Ishikawa (cell line): ENCODE results near the gene RBM42.

ENCODE experiments used
- CEBPB ChIP-seq: IDR thresholded peaks from 2 replicates; pipeline ENCODE4 v1.6.1; 2012
- CREB1 ChIP-seq: IDR thresholded peaks from 2 replicates; pipeline ENCODE4 v1.6.1; 2012; ENCODE audit warnings: low read depth
- EGR1 ChIP-seq: IDR thresholded peaks from 2 replicates; pipeline ENCODE4 v1.6.1; 2012
- EP300 ChIP-seq: IDR thresholded peaks from 2 replicates; pipeline ENCODE4 v1.6.1; 2012; ENCODE audit warnings: borderline replicate concordance
- FOXM1 ChIP-seq: IDR thresholded peaks from 2 replicates; pipeline ENCODE4 v1.6.1; 2012; ENCODE audit warnings: low read depth, borderline replicate concordance
- MAX ChIP-seq: IDR thresholded peaks from 2 replicates; pipeline ENCODE4 v1.6.1; 2012
- NFIC ChIP-seq: IDR thresholded peaks from 2 replicates; pipeline ENCODE4 v1.6.1; 2012
- RAD21 ChIP-seq: IDR thresholded peaks from 2 replicates; pipeline ENCODE4 v1.6.1; 2012; ENCODE audit warnings: low read depth
- TAF1 ChIP-seq: IDR thresholded peaks from 2 replicates; pipeline ENCODE4 v1.6.1; 2012; ENCODE audit warnings: low read depth, mild to moderate bottlenecking
- TCF12 ChIP-seq: IDR thresholded peaks from 2 replicates; pipeline ENCODE4 v1.6.1; 2012; ENCODE audit warnings: low read depth
- TEAD4 ChIP-seq: IDR thresholded peaks from 2 replicates; pipeline ENCODE4 v1.6.1; 2012
- YY1 ChIP-seq: IDR thresholded peaks from 2 replicates; pipeline ENCODE4 v1.6.1; 2012; ENCODE audit warnings: low read depth
- ZBTB7A ChIP-seq: IDR thresholded peaks from 2 replicates; pipeline ENCODE4 v1.6.1; 2012; ENCODE audit warnings: low read depth
- TF ChIP-seq, protein P1 (sequence below): IDR thresholded peaks from 2 replicates; pipeline ENCODE4 v1.6.1; 2012
- TF ChIP-seq, protein P2 (sequence below): IDR thresholded peaks from 2 replicates; pipeline ENCODE4 v1.6.1; 2012; ENCODE audit warnings: low read depth, mild to moderate bottlenecking

The RBM42 gene

GRCh38 chr19:35657904-35658700 is 29.3 kb downstream of the RBM42 start:
- TF ChIP-seq, protein P1, sequence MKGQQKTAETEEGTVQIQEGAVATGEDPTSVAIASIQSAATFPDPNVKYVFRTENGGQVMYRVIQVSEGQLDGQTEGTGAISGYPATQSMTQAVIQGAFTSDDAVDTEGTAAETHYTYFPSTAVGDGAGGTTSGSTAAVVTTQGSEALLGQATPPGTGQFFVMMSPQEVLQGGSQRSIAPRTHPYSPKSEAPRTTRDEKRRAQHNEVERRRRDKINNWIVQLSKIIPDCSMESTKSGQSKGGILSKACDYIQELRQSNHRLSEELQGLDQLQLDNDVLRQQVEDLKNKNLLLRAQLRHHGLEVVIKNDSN = no peak
- TF ChIP-seq RAD21 = no peak
- TF ChIP-seq CREB1 = no peak
- no peak for TF ChIP-seq ZBTB7A
- no peak for TF ChIP-seq EP300
- no peak for TF ChIP-seq TAF1
- TF ChIP-seq YY1 = no peak
- no peak for TF ChIP-seq EGR1
- TF ChIP-seq NFIC = no peak
- TF ChIP-seq FOXM1 = no peak
- TF ChIP-seq CEBPB = no peak
- TF ChIP-seq MAX = no peak
- TF ChIP-seq TEAD4 = no peak
- TF ChIP-seq, protein P2, sequence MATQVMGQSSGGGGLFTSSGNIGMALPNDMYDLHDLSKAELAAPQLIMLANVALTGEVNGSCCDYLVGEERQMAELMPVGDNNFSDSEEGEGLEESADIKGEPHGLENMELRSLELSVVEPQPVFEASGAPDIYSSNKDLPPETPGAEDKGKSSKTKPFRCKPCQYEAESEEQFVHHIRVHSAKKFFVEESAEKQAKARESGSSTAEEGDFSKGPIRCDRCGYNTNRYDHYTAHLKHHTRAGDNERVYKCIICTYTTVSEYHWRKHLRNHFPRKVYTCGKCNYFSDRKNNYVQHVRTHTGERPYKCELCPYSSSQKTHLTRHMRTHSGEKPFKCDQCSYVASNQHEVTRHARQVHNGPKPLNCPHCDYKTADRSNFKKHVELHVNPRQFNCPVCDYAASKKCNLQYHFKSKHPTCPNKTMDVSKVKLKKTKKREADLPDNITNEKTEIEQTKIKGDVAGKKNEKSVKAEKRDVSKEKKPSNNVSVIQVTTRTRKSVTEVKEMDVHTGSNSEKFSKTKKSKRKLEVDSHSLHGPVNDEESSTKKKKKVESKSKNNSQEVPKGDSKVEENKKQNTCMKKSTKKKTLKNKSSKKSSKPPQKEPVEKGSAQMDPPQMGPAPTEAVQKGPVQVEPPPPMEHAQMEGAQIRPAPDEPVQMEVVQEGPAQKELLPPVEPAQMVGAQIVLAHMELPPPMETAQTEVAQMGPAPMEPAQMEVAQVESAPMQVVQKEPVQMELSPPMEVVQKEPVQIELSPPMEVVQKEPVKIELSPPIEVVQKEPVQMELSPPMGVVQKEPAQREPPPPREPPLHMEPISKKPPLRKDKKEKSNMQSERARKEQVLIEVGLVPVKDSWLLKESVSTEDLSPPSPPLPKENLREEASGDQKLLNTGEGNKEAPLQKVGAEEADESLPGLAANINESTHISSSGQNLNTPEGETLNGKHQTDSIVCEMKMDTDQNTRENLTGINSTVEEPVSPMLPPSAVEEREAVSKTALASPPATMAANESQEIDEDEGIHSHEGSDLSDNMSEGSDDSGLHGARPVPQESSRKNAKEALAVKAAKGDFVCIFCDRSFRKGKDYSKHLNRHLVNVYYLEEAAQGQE = no peak
- no peak for TF ChIP-seq TCF12

- no peak for TF ChIP-seq CREB1
- TF ChIP-seq, protein P1 = no peak
- TF ChIP-seq, protein P2 = no peak
- TF ChIP-seq TAF1 = no peak
- TF ChIP-seq NFIC = no peak
- TF ChIP-seq TCF12 = no peak
- no peak for TF ChIP-seq RAD21
- no peak for TF ChIP-seq MAX
- no peak for TF ChIP-seq TEAD4
- TF ChIP-seq YY1 = no peak
- no peak for TF ChIP-seq ZBTB7A
- TF ChIP-seq CEBPB = no peak
- no peak for TF ChIP-seq EP300
- TF ChIP-seq EGR1 = no peak
- no peak for TF ChIP-seq FOXM1
Observed at GRCh38 chr19:35661995-35662340, 33.1 kb downstream of the RBM42 start.

- TF ChIP-seq EGR1 (no peak), CREB1 (no peak), RAD21 (no peak), EP300 (no peak)
- TF ChIP-seq, protein P2 = no peak
Observed at GRCh38 chr19:35663981-35664380, 35.1 kb downstream of the RBM42 start.

GRCh38 chr19:35665157-35665556 is 36.3 kb downstream of the RBM42 start:
- TF ChIP-seq FOXM1 (no peak), ZBTB7A (no peak), MAX (no peak), RAD21 (no peak), EP300 (no peak), TEAD4 (no peak), CREB1 (no peak), EGR1 (no peak)
- TF ChIP-seq, protein P1 = no peak
